ENCODE results near the gene PHF1. TPM values are rescaled to one million over a fixed set of nuclear protein-coding genes. Genes with fewer than 3 reads are reported as not detected.

The PHF1 gene
- total and polyA plus RNA-seq, 2 of the 13 experiments (the other 11 are each of a cell fraction or from before 2014, with no cell fraction given), result 25.4 to 61.9 TPM

GRCh38 chr6:33391278-33391921 is 19.4 kb upstream of the PHF1 start, which contains the start of gene KIFC1 (continued):
- TF ChIP-seq MXD4 (CRISPR knock-in tag; IDR thresholded peaks at IDR 0.05) (peak; percentile 85), AGO2 (optimal IDR thresholded peaks at IDR 0.05; ENCODE audit: low read depth, low read length) (no peak), ZNF468 (CRISPR knock-in tag; IDR thresholded peaks at IDR 0.05) (peak; percentile 57; the same call in 1 of the 2 replicates), GZF1 (CRISPR knock-in tag; IDR thresholded peaks at IDR 0.05) (peak; percentile 56; the same call in 1 of the 2 replicates), MTA1 (CRISPR knock-in tag; IDR thresholded peaks at IDR 0.05; ENCODE audit: borderline replicate concordance) (peak; percentile 63; the same call in 1 of the 2 replicates), MEIS2 (CRISPR knock-in tag; IDR thresholded peaks at IDR 0.05) (peak; percentile 46; the same call in 1 of the 2 replicates), ARID4A (CRISPR knock-in tag; IDR thresholded peaks at IDR 0.05; ENCODE audit: borderline replicate concordance) (peak; percentile 100), ZNF263 (CRISPR knock-in tag; IDR thresholded peaks at IDR 0.05) (peak; percentile 52; the same call in 1 of the 2 replicates), MAFK (conservative IDR thresholded peaks at IDR 0.05 in 1 of 2, IDR thresholded peaks at IDR 0.05 in 1 of 2; ENCODE audit: low read length in 2 of 2) (peak in 1 of 2 experiments; percentile 24; a peak in 1 of 4 replicates), ZNF143 (CRISPR knock-in tag; IDR thresholded peaks at IDR 0.05) (peak; percentile 51), ZSCAN31 (CRISPR knock-in tag; IDR thresholded peaks at IDR 0.05; ENCODE audit: low read depth) (peak; percentile 79), KLF11 (CRISPR knock-in tag; IDR thresholded peaks at IDR 0.05) (peak; percentile 67; the same call in 1 of the 2 replicates), ZMYM2 (CRISPR knock-in tag; IDR thresholded peaks at IDR 0.05) (peak; percentile 93), XRCC5 (optimal IDR thresholded peaks at IDR 0.05; ENCODE audit: low read length) (peak; percentile 98), ZBTB14 (CRISPR knock-in tag; IDR thresholded peaks at IDR 0.05) (0 out of 2 replicates have a peak, but pooled peaks have one; percentile 36), NFYC (CRISPR knock-in tag; IDR thresholded peaks at IDR 0.05) (peak; percentile 93), MZF1 (CRISPR knock-in tag; IDR thresholded peaks at IDR 0.05; ENCODE audit: borderline replicate concordance) (no peak), ZNF775 (CRISPR knock-in tag; IDR thresholded peaks at IDR 0.05; ENCODE audit: borderline replicate concordance) (no peak), ZNF552 (CRISPR knock-in tag; IDR thresholded peaks at IDR 0.05; ENCODE audit: borderline replicate concordance) (peak; percentile 69; the same call in 1 of the 2 replicates)
- TF ChIP-seq, protein P1, sequence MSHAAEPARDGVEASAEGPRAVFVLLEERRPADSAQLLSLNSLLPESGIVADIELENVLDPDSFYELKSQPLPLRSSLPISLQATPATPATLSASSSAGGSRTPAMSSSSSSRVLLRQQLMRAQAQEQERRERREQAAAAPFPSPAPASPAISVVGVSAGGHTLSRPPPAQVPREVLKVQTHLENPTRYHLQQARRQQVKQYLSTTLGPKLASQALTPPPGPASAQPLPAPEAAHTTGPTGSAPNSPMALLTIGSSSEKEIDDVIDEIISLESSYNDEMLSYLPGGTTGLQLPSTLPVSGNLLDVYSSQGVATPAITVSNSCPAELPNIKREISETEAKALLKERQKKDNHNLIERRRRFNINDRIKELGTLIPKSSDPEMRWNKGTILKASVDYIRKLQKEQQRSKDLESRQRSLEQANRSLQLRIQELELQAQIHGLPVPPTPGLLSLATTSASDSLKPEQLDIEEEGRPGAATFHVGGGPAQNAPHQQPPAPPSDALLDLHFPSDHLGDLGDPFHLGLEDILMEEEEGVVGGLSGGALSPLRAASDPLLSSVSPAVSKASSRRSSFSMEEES (CRISPR knock-in tag; IDR thresholded peaks at IDR 0.05), result peak; percentile 59
- TF ChIP-seq, protein P2, sequence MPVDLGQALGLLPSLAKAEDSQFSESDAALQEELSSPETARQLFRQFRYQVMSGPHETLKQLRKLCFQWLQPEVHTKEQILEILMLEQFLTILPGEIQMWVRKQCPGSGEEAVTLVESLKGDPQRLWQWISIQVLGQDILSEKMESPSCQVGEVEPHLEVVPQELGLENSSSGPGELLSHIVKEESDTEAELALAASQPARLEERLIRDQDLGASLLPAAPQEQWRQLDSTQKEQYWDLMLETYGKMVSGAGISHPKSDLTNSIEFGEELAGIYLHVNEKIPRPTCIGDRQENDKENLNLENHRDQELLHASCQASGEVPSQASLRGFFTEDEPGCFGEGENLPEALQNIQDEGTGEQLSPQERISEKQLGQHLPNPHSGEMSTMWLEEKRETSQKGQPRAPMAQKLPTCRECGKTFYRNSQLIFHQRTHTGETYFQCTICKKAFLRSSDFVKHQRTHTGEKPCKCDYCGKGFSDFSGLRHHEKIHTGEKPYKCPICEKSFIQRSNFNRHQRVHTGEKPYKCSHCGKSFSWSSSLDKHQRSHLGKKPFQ (CRISPR knock-in tag; IDR thresholded peaks at IDR 0.05; ENCODE audit: insufficient replicate concordance), result peak; percentile 74
